Ovary (tissue), 9 donors: ENCODE measurements around the gene ARHGEF33. TPM values are rescaled to one million over a fixed set of nuclear protein-coding genes. Genes with fewer than 3 reads are reported as not detected.

ENCODE experiments used
- DNase-seq, 5 donors: peaks; one replicate each; pipeline ENCODE4 v3.0.0-alpha.2; 2019 to 2020
- H3K27ac ChIP-seq, 2 donors: fragments of 200-600 bp; one replicate each; pipeline versions ENCODE4 v1.5.1 to v1.8.0; 2019 to 2022
- H3K27me3 ChIP-seq: fragments of 200-600 bp; one replicate; pipeline ENCODE4 v1.8.0; 2022
- H3K36me3 ChIP-seq: fragments of 200-600 bp; sonication (generic); one replicate; pipeline ENCODE4 v1.5.1; 2019
- H3K4me1 ChIP-seq: one replicate; pipeline ENCODE4 v1.8.1; 2013; ENCODE audit warnings: mild to moderate bottlenecking, moderate library complexity; ENCODE audit not compliant: insufficient read depth
- H3K4me3 ChIP-seq: fragments of 200-600 bp; sonication (generic); one replicate; pipeline ENCODE4 v1.5.1; 2017
- H3K9me3 ChIP-seq, 2 donors: fragments of 200-600 bp in 1 of 2; sonication (generic) in 1 of 2; one replicate each; pipeline versions ENCODE4 v1.5.1 to v1.8.1; 2013 to 2019; ENCODE audit warnings: mild to moderate bottlenecking in 1 of 2, moderate library complexity in 1 of 2
- EP300 ChIP-seq: sonication (generic); formaldehyde crosslinking; IDR thresholded peaks from one replicate; pipeline ENCODE4 v1.6.1; 2017; ENCODE audit warnings: antibody characterized with exemption
- POLR2A ChIP-seq: fragments of 450-650 bp; IDR thresholded peaks from one replicate; pipeline ENCODE4 v1.6.1; 2017; ENCODE audit warnings: antibody characterized with exemption, mild to moderate bottlenecking, moderate library complexity
- WGBS, 3 donors: extraction: QIAGEN DNeasy Blood & Tissue Kit in 1 of 3; methylation state at CpG; one replicate each; pipeline versions ENCODE4 v1.1.5 to v1.1.7; 2013 to 2017; 5-methylcytosine and 5-hydroxymethylcytosine counted together
- intact Hi-C, 4 donors: fragments of 100-400 bp; cut with DNase I; formaldehyde crosslinking; loops; one replicate each; pipeline versions ENCODE4 v1.11.0 to v1.15.1; 2022 to 2023
- polyA plus RNA-seq, 2 donors: library from polyadenylated mRNA; stranded (reverse); fragments of 200-250 nt in 1 of 2; fragments of 350-450 nt in 1 of 2; fragmentation: Illumina TruSeq in 1 of 2; extraction: RNeasy Lipid Tissue Mini Kit (QIAGEN cat#74804) in 1 of 2; gene quantifications; one replicate each; pipeline ENCODE4 v1.2.3, GENCODE V29; 2013 to 2014
- total RNA-seq, 7 donors: library from RNA; depleted of rRNA in 2 of 7; stranded (reverse); fragments of >200 nt in 2 of 7; fragmentation: NEBNext Ultra II Directional in 3 of 7; extraction: Animal tissue kit (Norgen Biotek cat#: 25700) in 3 of 7; gene quantifications; one replicate each; pipeline versions ENCODE4 v1.1.0 to v1.2.4, GENCODE V29; 2016 to 2023
- TF ChIP-seq, protein P1 (sequence below), 3 donors: fragments of 450-650 bp in 2 of 3; fragments of 200-600 bp in 1 of 3; IDR thresholded peaks; one replicate each; pipeline versions ENCODE4 v1.5.1 to v1.8.0; 2016 to 2022; ENCODE audit warnings: antibody characterized with exemption in 3 of 3, mild to moderate bottlenecking in 1 of 3
- donor health status: DM: no; HTN: no; CAD: no; lungs with moderate emphysema.
- donor health status: DM: no; HTN: no; CAD: no.
- donor health status: Bipolar disorder and iron deficiency.
- donor health status: DM: yes; HTN: yes; CAD: no.
- donor health status: DM: no; HTN: no; CAD: no.
- donor health status: DM: yes; HTN: yes; CAD: no.

Gene ARHGEF33
- total and polyA plus RNA-seq, 9 donors, result 1.3 to 4.4 (median 2.8) TPM

DNA sequence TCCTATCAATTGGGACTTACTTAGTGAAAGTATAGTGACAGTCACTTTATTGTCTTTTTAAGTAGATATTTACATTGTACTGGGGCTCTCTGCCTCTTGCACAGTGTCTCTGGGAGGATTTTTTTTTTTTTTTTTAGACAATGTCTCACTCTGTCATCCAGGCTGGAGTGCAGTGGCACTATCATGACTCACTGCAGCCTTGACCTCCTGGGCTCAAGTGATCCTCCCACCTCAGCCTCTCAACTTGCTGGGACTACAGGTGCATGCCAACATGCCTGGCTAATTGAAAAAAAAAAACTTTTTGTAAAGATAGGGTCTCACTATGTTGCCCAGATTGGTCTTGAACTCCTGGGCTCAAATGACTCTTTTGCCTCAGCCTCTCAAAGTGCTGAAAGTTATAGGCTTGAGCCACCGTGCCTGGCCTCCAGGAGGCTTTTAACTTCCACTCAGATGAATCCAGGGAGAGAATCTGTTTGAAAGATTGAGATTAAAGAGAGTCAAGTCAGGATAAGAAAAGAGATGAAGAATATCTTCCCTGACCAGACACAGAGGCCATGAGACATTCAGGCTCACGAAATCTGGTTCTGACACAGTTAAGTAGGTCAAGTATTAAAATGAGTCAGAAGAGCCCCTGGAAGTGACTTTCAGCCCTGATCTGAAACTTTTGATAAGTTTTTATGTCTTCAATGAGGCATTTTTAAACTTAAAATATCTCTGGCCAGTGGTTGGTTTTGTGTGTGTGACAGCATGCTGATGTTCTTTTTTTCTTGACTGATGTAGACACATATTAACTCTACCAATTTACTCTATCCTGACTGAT, 18.3 kb downstream of the ARHGEF33 start:
- Histone ChIP-seq H3K9me3 (no peaks in the 10 kb centered on the region), H3K27ac (no peak overlapping the region), H3K27me3 (no peaks in the 10 kb centered on the region), H3K36me3 (no peaks in the 10 kb centered on the region), H3K4me3 (no peak overlapping the region), H3K4me1 (no peaks in the 10 kb centered on the region)
- WGBS, 3 donors, result 77 to 86% (median 78%) methylated on average over 2 of the region's 2 CpGs
- DNase-seq, result no peak
- TF ChIP-seq, protein P1, sequence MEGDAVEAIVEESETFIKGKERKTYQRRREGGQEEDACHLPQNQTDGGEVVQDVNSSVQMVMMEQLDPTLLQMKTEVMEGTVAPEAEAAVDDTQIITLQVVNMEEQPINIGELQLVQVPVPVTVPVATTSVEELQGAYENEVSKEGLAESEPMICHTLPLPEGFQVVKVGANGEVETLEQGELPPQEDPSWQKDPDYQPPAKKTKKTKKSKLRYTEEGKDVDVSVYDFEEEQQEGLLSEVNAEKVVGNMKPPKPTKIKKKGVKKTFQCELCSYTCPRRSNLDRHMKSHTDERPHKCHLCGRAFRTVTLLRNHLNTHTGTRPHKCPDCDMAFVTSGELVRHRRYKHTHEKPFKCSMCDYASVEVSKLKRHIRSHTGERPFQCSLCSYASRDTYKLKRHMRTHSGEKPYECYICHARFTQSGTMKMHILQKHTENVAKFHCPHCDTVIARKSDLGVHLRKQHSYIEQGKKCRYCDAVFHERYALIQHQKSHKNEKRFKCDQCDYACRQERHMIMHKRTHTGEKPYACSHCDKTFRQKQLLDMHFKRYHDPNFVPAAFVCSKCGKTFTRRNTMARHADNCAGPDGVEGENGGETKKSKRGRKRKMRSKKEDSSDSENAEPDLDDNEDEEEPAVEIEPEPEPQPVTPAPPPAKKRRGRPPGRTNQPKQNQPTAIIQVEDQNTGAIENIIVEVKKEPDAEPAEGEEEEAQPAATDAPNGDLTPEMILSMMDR (IDR thresholded peaks at IDR 0.05), result no peak
- TF ChIP-seq EP300 (no peak), POLR2A (no peak)
- intact Hi-C loops, result no loop called here

DNA sequence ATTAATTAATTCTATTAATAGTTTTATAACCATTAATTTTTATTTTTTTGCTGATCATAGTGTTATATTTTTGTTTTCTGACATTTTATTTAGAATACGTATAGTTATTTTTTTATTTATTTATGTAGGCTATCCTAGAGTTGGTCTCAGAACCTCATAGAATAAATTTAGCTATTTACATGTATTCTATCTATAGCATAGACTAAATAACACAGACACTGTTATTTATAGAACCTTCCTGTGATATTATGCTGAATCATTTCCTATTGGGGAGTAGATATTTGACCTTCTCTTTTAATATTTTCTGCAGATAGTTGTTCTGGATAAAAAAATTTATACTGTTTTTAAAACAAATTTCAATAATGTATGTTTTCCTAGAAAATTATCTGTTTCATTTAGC, 20.2 kb downstream of the ARHGEF33 start:
- Histone ChIP-seq H3K4me3 (no peak overlapping the region), H3K27me3 (no peaks in the 10 kb centered on the region), H3K27ac (no peak overlapping the region), H3K36me3 (no peaks in the 10 kb centered on the region), H3K4me1 (no peaks in the 10 kb centered on the region), H3K9me3 (no peaks in the 10 kb centered on the region)
- TF ChIP-seq, protein P1 (IDR thresholded peaks at IDR 0.05), result no peak
- no peak for TF ChIP-seq EP300
- TF ChIP-seq POLR2A, result no peak
- no peak for DNase-seq
- 77 to 93% (median 89%) methylated on average over 1 of the region's 1 CpG for WGBS, 3 donors
- intact Hi-C loops, result no loop called here

DNA sequence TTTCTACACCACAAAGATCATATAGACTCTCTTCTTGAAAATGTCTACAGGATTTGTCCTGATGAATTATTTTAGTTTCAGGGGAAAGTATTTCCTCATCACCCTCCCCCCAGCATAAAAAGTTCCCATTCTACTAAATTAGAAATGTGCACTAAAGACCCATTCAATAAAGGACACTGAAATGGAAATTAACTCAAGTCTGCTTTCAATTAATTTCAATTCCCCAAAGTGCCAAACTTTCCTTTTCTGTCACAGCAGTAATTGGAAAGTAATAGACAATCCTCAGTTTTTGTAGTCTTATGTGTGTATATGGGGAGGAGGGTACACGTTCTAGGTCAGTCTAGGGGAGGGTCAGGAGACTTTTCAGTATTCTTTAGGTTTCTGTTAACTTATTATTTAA, 21.5 kb downstream of the ARHGEF33 start:
- H3K36me3 ChIP-seq, result no peaks in the 10 kb centered on the region
- DNase-seq, result no peak
- 91 to 98% (median 92%) methylated on average over 1 of the region's 1 CpG for WGBS, 3 donors
- no peaks in the 10 kb centered on the region for H3K4me1 ChIP-seq
- no peak overlapping the region for H3K27ac ChIP-seq
- TF ChIP-seq EP300 (no peak), POLR2A (no peak)
- TF ChIP-seq, protein P1 (IDR thresholded peaks at IDR 0.05), result no peak
- no peaks in the 10 kb centered on the region for H3K27me3 ChIP-seq
- no peak overlapping the region for H3K4me3 ChIP-seq
- intact Hi-C loops, result no loop called here
- no peaks in the 10 kb centered on the region for H3K9me3 ChIP-seq

DNA sequence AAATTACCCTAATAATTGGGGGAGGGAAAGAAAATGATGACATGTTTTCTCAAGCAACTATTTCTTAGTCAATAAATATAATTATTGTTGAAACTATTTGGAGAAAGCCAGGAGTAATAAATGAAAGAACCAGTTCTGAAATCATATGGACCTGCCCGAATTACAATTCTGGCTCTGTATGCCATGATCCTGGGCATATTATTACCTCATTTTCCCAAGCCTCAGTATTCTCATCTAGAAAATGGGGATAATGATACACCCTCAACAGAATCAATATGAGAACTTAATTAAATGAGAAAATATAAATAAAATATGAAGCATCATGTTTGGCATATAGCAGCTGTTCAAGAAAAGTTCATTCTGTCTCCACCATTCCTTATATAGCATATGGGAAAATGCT, 22.9 kb downstream of the ARHGEF33 start:
- WGBS, 3 donors, result 67 to 98% (median 69%) methylated on average over 1 of the region's 1 CpG
- TF ChIP-seq, protein P1 (IDR thresholded peaks at IDR 0.05), result no peak
- no peak overlapping the region for H3K4me3 ChIP-seq
- DNase-seq, result no peak
- no peaks in the 10 kb centered on the region for H3K9me3 ChIP-seq
- H3K36me3 ChIP-seq, result no peaks in the 10 kb centered on the region
- H3K27ac ChIP-seq, result no peak overlapping the region
- H3K4me1 ChIP-seq, result no peaks in the 10 kb centered on the region
- H3K27me3 ChIP-seq, result no peaks in the 10 kb centered on the region
- intact Hi-C loops, result no loop called here
